ENCODE data around the gene ARID1B. TPM values are rescaled to one million over a fixed set of nuclear protein-coding genes. Genes with fewer than 3 reads are reported as not detected.

Gene ARID1B
- total and polyA plus RNA-seq, 7 donors = 8.1 to 61.1 (median 53.1) TPM

- 88 to 96% (median 90%) methylated on average over 8 of the region's 8 CpGs for WGBS, 3 donors
- TF ChIP-seq, protein P1, sequence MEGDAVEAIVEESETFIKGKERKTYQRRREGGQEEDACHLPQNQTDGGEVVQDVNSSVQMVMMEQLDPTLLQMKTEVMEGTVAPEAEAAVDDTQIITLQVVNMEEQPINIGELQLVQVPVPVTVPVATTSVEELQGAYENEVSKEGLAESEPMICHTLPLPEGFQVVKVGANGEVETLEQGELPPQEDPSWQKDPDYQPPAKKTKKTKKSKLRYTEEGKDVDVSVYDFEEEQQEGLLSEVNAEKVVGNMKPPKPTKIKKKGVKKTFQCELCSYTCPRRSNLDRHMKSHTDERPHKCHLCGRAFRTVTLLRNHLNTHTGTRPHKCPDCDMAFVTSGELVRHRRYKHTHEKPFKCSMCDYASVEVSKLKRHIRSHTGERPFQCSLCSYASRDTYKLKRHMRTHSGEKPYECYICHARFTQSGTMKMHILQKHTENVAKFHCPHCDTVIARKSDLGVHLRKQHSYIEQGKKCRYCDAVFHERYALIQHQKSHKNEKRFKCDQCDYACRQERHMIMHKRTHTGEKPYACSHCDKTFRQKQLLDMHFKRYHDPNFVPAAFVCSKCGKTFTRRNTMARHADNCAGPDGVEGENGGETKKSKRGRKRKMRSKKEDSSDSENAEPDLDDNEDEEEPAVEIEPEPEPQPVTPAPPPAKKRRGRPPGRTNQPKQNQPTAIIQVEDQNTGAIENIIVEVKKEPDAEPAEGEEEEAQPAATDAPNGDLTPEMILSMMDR (IDR thresholded peaks at IDR 0.05) = no peak
- Histone ChIP-seq H3K27ac (peak overlapping the region; percentile 85), H3K9me3 (no peaks in the 10 kb centered on the region), H3K4me1 (peaks cover 18% of the 10 kb centered on the region), H3K27me3 (ENCODE audit: insufficient read depth in 3 of 3, low read length in 2 of 3) (no peaks in the 10 kb centered on the region), H3K36me3 (ENCODE audit: insufficient read depth in 1 of 2, low read depth in 1 of 2) (peaks cover 2 to 57% of the 10 kb centered on the region in 2 donors), H3K4me3 (no peak overlapping the region)
- ATAC-seq = no peak
- no peak for DNase-seq
- intact Hi-C loops (cut with DNase I) = loop anchor here (5.0 to 10.0 kb wide), 8 partner anchors 33 to 620 kb away; no protein-coding TSS in a partner anchor
Observed at GRCh38 chr6:157185171-157185570, 408.0 kb downstream of the ARID1B start.

DNA sequence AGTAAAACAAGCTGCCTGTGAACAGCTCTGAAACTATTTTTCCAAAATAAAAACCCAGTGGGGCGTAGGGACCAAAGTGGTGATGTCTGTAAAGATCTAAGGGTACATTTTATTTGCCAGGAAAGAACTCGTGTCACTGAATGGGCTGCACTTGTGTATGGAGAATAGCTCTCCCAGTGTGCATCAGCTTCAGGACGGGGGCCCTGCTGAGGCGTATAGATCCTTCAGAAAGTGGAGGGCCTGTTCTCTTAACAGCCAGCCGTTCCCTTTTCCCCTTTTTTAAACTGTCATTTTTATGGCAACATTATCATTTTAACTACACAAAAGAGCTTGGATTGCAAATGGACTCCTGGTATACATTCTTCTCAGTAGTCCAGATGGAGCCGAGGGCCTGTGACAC is 408.8 kb downstream of the ARID1B start:
- intact Hi-C loops (cut with DNase I) = loop anchor here (5.0 to 10.0 kb wide), 8 partner anchors 34 to 621 kb away; no protein-coding TSS in a partner anchor
- no peaks in the 10 kb centered on the region for H3K27me3 ChIP-seq (ENCODE audit: insufficient read depth in 3 of 3, low read length in 2 of 3)
- ATAC-seq (no peak), DNase-seq (no peak)
- H3K27ac ChIP-seq = peak overlapping the region; percentile 85
- H3K4me1 ChIP-seq = peaks cover 18% of the 10 kb centered on the region
- 81 to 90% (median 87%) methylated on average over 6 of the region's 6 CpGs for WGBS, 3 donors
- H3K9me3 ChIP-seq = no peaks in the 10 kb centered on the region
- TF ChIP-seq, protein P1 (IDR thresholded peaks at IDR 0.05) = no peak
- no peak overlapping the region for H3K4me3 ChIP-seq
- H3K36me3 ChIP-seq (ENCODE audit: insufficient read depth in 1 of 2, low read depth in 1 of 2) = peaks cover 2 to 59% of the 10 kb centered on the region in 2 donors

DNA sequence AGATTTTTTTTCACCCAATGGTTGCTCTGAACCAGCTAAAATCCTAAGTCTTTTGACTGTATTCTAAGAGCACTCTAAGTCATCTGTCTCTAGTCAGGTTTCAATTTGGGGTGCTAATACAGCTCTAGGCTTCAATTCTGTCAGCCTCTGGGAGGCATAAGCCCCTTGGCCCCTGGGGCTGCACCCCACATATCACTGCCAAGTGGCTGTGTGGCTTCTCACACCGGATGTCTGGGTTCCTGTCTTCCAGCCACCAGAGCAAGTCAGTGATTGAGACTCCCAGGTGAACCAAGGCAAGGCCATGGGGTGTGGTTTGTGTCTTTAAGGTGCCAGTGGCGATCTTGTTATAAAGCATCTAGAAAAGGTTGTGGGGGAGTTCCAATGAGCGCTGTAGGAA is 409.6 kb downstream of the ARID1B start:
- Histone ChIP-seq H3K36me3 (ENCODE audit: insufficient read depth in 1 of 2, low read depth in 1 of 2) (peaks cover 0 to 59% of the 10 kb centered on the region in 2 donors), H3K9me3 (no peaks in the 10 kb centered on the region), H3K4me3 (no peak overlapping the region), H3K27me3 (ENCODE audit: insufficient read depth in 3 of 3, low read length in 2 of 3) (no peaks in the 10 kb centered on the region), H3K27ac (peak overlapping the region; percentile 85), H3K4me1 (peaks cover 18% of the 10 kb centered on the region)
- peak in 1 of 4 donors; percentile 34 for ATAC-seq
- intact Hi-C loops (cut with DNase I) = loop anchor here (5.0 to 10.0 kb wide), 8 partner anchors 34 to 622 kb away; no protein-coding TSS in a partner anchor
- no peak for DNase-seq
- TF ChIP-seq, protein P1 (IDR thresholded peaks at IDR 0.05) = no peak
- 21 to 36% (median 26%) methylated on average over 3 of the region's 3 CpGs for WGBS, 3 donors

DNA sequence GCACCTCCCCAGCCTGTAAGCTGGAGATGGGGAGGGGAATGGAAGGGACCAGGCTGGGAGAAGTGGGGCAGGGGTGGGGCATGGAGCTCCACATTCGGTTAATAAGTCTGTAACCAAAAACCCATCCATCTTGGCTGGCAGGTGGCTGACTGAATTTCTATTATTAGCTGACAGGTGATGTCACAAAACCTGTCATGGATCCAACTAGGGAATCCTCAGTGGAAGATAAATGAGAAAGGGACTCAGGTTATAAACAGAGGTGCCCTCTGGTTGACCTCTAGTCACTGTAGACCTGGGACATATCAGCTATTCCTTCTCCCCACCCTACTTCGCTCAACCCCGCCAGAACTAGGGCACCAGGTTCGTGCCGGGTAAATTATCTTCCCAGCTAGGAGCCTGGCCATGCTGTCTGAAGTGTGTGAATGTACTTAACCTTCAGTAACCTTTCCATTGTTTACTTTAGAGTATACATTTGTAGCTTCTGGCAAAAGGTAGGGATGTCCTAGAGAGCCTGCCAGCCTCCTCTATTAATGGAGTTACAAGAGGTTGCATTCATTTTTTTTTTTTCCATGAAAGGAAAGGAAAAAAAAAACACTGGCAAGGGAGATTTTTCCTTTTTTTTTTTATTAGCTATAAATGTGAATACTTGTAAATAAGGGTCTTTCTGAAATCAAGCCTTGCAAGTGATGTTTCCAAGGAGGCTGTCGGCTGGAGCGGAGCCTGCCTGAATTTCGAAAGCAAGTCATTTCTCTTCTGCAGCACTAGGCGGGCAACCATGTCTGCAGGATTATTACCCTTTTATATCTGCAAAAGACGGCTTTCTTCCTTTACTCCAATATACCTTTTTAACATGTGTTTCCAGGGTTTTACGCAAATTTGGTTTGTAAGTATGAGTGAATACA is 410.3 kb downstream of the ARID1B start:
- H3K36me3 ChIP-seq (ENCODE audit: insufficient read depth in 1 of 2, low read depth in 1 of 2) = peaks cover 0 to 59% of the 10 kb centered on the region in 2 donors
- H3K9me3 ChIP-seq = no peaks in the 10 kb centered on the region
- TF ChIP-seq, protein P1 (IDR thresholded peaks at IDR 0.05) = no peak
- ATAC-seq = peak; percentile 85 to 91 (median 88)
- intact Hi-C loops (cut with DNase I) = loop anchor here (5.0 to 10.0 kb wide), 8 partner anchors 35 to 623 kb away; no protein-coding TSS in a partner anchor
- DNase-seq = no peak
- WGBS, 3 donors = 44 to 48% (median 46%) methylated on average over 11 of the region's 11 CpGs
- no peaks in the 10 kb centered on the region for H3K27me3 ChIP-seq (ENCODE audit: insufficient read depth in 3 of 3, low read length in 2 of 3)
- H3K4me3 ChIP-seq = no peak overlapping the region
- H3K4me1 ChIP-seq = peaks cover 18% of the 10 kb centered on the region
- H3K27ac ChIP-seq = peak overlapping the region; percentile 85
